ENCODE measurements around the gene PYGO2.
"Not testable (repeated sequence)": the region's sequence is repeated elsewhere in the genome, so short reads cannot be mapped to it uniquely, and the experiment has no call there.

The PYGO2 gene

DNA sequence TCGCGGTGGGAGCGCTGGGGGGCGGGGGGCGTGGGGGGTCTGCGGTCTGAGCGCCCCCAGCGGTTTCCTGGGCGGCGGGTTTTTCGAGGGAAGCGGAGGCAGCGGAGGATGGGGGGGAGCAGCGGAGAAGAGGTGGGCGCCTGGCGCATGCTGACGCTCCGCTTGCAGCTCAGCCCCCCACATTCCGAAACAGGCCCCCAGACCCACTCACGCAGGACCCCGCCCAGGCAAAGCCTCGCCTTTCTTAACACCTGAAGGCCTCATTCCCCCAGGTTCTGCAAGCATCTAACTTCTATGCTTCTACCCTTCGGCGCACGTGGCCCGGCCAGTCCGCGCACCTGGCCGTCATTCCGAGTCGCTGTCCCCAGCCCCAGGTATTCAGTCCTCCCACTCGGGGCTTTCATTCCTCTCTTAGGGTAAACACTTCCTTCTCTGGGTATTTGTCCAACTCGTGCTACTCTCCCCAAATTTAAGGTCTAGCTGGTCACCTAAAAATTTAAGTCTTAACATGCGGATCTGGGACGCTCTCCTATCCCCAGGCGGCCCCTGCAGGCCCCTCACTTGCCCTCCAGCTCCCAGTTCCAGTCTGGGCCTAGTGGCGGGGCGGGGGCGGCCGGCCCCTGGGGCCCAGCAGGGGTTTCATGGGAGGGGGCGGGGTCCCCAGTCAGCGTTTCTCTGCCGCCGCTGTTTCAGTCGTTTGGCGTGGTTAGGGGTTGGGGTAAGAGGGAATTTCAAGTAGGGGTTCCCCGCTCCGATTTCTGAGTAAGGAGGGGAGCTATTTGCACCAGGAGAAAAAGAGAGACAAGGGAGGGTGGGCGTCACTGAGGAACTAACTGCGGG, 38.2 kb upstream of the PYGO2 start:
- no peak for DNase-seq (ENCODE audit: low read depth)

GRCh38 chr1:154998818-154999570, 37.4 kb upstream of the PYGO2 start:
- DNase-seq (ENCODE audit: low read depth): no peak

GRCh38 chr1:154998201-154998780, 36.7 kb upstream of the PYGO2 start:
- no peak for DNase-seq (ENCODE audit: low read depth)

- no peak for DNase-seq (ENCODE audit: low read depth)
These were observed 35.6 kb upstream of the PYGO2 start for GRCh38 chr1:154996966-154997701.

GRCh38 chr1:154995301-154995983, 33.9 kb upstream of the PYGO2 start:
- DNase-seq (ENCODE audit: low read depth): not testable (repeated sequence)

GRCh38 chr1:154994591-154994990, 33.0 kb upstream of the PYGO2 start:
- DNase-seq (ENCODE audit: low read depth): no peak

DNA sequence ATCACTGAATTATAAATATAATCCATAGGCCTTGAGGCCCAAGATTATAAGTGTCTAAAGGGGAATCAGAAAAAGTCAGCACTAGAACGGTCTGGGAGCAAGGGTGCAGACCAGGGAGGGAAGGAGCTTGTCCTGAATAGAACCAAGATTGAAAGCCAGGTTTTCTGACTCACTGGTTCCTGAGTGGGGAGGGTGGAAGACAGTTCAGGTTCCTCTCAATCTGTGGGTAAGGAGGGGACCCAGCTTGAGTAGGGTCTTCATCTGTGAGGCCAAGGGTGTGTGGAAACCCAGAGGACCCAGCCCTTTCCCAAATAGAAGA, 32.6 kb upstream of the PYGO2 start:
- no peak for DNase-seq (ENCODE audit: low read depth)

- DNase-seq (ENCODE audit: low read depth): no peak
These were observed 32.1 kb upstream of the PYGO2 start, which contains the start of gene LENEP for GRCh38 chr1:154993572-154994268. TSS of gene LENEP (plus strand) at chr1:154993586. CDS start at chr1:154993608, 22 bp downstream.

DNA sequence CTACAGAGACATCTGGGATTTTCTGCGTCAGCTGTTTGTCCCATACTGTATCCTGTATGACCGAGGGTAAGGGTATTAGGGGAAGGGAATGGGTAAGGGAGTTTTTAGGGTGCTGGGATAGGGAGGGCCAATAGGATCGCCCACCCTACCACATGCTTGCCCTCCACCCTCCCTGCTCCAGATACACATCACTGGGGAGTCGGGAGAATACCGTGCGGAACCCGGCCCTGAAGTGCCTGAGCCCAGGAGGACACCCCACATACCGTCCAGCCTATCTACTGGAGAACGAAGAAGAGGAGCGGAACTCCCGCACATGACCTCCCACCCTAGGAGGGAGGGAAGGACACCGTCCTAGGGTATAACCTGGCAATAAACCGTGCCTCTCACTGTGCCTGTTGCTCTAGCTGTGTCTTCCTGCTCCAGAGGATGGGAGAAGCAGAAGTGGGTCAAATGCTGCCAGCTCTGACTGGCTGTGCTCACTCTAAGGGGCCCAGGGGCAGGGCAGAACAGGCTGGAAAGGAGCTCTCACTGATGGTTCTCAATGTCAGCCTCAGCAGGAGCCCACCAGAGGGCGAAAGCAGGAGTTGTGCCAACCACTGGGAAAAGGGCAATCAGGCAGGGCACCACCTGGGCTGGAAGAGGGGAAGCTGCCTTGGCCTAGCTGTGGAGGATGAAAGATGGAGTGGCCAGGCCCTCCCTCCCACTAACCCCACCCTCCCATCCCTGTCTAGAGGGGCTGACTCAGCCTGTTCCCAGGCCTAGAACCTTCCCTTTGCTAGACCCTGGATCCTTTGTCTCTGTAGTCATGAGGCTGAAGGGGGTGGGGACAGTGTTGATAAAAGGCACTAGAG, 31.4 kb upstream of the PYGO2 start:
- DNase-seq (ENCODE audit: low read depth): no peak

DNA sequence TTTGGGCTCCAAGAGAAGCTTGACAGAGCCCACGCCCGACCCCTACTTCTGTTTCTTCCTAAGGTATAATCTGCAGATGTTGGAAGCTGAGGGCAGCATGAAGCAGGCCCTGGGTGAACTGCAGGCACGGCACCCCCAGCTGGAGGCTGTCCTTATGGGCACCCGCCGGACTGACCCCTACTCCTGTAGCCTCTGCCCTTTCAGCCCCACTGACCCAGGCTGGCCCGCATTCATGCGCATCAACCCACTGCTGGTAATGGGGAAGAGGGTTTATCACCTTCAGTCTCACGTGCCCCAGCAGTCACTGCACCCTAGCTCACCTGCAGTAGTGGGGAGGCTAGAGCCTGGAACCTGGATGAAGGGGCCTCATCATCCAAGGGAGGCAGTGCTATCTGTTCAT, 28.7 kb upstream of the PYGO2 start:
- DNase-seq (ENCODE audit: low read depth): no peak

DNA sequence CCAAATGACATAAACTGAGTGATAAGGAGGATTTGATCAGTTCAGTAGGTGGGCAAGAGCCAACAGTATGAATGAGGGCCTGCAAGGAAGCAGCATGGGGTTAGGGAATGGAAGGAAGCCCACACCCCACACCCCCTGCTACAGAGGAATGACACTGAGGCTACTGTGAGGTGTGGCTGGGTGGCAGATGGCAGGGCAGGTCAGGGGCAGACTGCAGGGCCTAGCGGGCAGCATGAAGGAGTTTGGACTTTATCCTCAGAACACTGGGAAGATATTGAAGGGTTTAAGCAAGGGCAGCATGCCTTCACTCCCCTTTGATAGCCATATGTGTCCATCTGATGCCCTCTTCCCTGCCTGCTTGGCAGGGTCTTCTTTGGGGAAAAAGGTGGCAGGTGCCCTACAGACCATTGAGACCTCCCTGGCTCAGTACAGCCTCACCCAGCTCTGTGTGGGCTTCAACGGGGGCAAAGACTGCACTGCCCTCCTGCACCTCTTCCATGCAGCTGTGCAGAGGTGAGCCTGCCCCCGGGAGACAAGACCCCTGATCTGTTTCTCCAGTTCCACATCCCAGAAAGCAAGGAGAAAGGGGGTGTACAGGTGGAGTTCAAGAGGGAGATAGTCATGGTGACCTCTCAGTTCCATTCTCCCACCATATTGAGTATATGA, 27.7 kb upstream of the PYGO2 start:
- no peak for DNase-seq (ENCODE audit: low read depth)

DNA sequence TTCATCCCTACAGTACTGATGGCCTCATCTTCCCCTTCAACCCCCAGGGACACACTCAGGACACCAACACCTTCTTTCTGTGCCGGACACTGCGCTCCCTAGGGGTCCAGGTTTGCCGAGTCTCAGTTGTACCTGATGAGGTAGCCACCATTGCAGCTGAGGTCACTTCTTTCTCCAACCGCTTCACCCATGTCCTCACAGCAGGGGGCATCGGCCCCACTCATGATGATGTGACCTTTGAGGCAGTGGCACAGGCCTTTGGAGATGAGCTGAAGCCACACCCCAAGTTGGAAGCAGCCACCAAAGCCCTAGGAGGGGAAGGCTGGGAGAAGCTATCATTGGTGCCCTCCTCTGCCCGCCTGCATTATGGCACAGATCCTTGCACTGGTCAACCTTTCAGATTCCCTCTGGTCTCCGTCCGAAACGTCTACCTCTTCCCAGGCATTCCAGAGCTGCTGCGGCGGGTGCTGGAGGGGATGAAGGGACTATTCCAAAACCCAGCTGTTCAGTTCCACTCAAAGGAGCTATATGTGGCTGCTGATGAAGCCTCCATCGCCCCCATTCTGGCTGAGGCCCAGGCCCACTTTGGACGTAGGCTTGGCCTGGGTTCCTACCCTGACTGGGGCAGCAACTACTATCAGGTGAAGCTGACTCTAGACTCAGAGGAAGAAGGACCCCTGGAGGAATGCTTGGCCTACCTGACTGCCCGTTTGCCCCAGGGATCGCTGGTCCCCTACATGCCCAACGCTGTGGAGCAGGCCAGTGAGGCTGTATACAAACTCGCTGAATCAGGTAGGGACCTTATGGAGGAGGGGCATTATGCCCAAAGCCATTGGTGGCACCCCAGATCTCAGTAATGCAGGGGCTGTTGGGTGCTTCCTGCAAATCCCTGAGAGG, 26.7 kb upstream of the PYGO2 start:
- DNase-seq (ENCODE audit: low read depth): no peak

DNA sequence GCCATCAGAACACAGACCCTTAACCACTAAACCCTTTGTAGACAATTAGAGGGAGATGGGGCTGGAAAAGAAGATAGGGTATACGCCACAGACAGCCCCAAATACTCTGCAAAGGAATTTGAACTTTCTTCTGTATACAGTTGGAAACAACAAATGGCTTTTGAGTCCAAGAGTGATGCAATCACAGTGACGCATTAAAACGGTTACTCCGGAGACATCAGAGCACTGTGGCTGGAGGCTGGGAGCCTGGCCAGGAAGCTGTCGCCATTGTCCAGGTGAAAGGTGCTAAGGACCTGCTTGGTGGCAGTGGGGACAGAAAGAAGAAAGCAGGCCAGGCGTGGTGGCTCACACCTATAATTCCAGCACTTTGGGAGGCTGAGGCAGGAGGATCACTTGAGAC, 25.7 kb upstream of the PYGO2 start:
- no peak for DNase-seq (ENCODE audit: low read depth)

DNA sequence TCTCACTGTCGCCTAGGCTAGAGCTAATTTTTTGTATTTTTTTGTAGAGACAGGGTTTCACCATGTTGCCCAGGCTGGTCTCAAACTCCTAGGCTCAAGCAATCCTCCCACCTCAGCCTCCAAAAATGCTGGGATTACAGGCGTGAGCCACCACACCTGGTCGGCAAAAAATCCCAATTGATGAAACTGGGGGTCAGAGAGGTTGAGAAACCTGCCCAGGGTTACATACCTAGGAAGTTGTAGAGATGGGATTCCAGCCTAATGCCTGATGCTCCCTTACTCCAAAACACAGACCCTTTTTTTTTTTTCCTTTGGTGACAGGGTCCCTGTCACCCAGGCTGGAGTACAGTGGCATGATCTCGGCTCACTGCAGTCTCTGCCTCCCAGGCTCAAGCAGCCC, 25.2 kb upstream of the PYGO2 start:
- DNase-seq (ENCODE audit: low read depth): not testable (repeated sequence)

GRCh38 chr1:154983776-154984466, 22.3 kb upstream of the PYGO2 start:
- no peak for DNase-seq (ENCODE audit: low read depth)

GRCh38 chr1:154982897-154983648, 21.5 kb upstream of the PYGO2 start, which contains the start of gene FLAD1:
TSS of gene FLAD1 (plus strand) at chr1:154983344. CDS start at chr1:154983695, 351 bp downstream.
- DNase-seq (ENCODE audit: low read depth): peak; percentile 91

DNA sequence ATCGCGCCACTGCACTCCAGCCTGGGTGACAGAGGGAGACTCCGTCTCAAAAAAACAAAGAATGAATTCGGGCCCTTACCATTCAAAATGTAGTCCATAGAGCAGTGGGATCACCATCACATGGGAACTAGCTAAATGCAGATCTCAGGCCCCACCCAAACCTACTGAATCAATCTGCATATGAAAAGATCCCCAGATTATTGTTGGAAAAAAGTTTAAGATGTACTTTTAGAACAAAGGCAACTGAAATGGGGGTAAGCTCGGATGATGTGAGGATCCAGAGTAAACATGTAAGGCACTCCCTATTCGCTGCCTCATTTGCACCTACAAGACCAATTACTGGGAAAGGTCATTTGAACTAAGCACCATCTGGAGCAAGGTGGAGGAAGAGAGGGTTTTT, 20.8 kb upstream of the PYGO2 start:
- no peak for DNase-seq (ENCODE audit: low read depth)

Data from stimulated activated CD8-positive, alpha-beta memory T cell treated with anti-CD3 and anti-CD28 coated beads, Interleukin-7, amount 100 ng/mL, for 24 hours (primary cell).